DOHH2 (cell line): ENCODE measurements around the gene FKBP7.

ENCODE experiments used
- CTCF ChIP-seq: fragments of 200-600 bp; sonication (generic); IDR thresholded peaks from one replicate; pipeline ENCODE4 v1.5.1; 2014; ENCODE audit warnings: antibody characterized with exemption, mild to moderate bottlenecking, low read depth, low read length; ENCODE audit not compliant: poor library complexity, severe bottlenecking
- EZH2phosphoT487 ChIP-seq: fragments of 200-600 bp; sonication (generic); IDR thresholded peaks from 2 replicates; pipeline ENCODE4 v1.6.1; 2017; ENCODE audit warnings: borderline replicate concordance, mild to moderate bottlenecking, antibody characterized with exemption, low read length, moderate library complexity, mixed read lengths

- TF ChIP-seq EZH2phosphoT487: no peak
- no peak for TF ChIP-seq CTCF
Observed at GRCh38 chr2:178502751-178503150, 24.4 kb upstream of the FKBP7 start.
